ENCODE measurements around the gene TSPOAP1. TPM values are rescaled to one million over a fixed set of nuclear protein-coding genes. Genes with fewer than 3 reads are reported as not detected.
A peak's percentile ranks its signal among the peaks of the same experiment; 100 is the strongest.

The TSPOAP1 gene
- total RNA-seq, 1 experiment from 2014 or later: 10.9 TPM

- Mint-ChIP-seq H3K27me3 (ENCODE audit: low read depth) (peaks cover 50% of the 10 kb centered on the region), H3K27ac (no peak overlapping the region), H3K36me3 (0 out of 2 replicates have a peak, but pooled peaks cover 3% of the 10 kb centered on the region), H3K4me3 (peak overlapping the region; percentile 61), H3K4me1 (peaks cover 30% of the 10 kb centered on the region), H3K9me3 (no peaks in the 10 kb centered on the region)
- DNase-seq (ENCODE audit: low spot score): no peak
- CTCF ChIA-PET: interaction anchor here (0.6 to 2.7 kb wide), 9 partner anchors 11 to 122 kb away, joined by 3 to 17 read pairs (median 4); partner anchors contain the start of gene RNF43
- POLR2A ChIA-PET: interaction anchor here (1.9 to 3.2 kb wide), 3 partner anchors 15 to 94 kb away, joined by 7 to 9 read pairs (median 9); partner anchors contain the start of genes RNF43 and SUPT4H1
- TF ChIP-seq ZNF512 (CRISPR knock-in tag; IDR thresholded peaks at IDR 0.05; ENCODE audit: borderline replicate concordance): no peak
- TF ChIP-seq TCF7 (CRISPR knock-in tag; IDR thresholded peaks at IDR 0.05; ENCODE audit: low read depth): no peak
- ATAC-seq: no peak
Observed at GRCh38 chr17:58323366-58324055, 5.1 kb downstream of the TSPOAP1 start.

GRCh38 chr17:58322581-58323185, 5.9 kb downstream of the TSPOAP1 start:
- DNase-seq (ENCODE audit: low spot score): no peak
- TF ChIP-seq ZNF219 (CRISPR knock-in tag; IDR thresholded peaks at IDR 0.05; ENCODE audit: borderline replicate concordance) (no peak), SMAD4 (CRISPR knock-in tag; IDR thresholded peaks at IDR 0.05) (no peak), ZNF512 (CRISPR knock-in tag; IDR thresholded peaks at IDR 0.05; ENCODE audit: borderline replicate concordance) (no peak), ELF4 (CRISPR knock-in tag; IDR thresholded peaks at IDR 0.05; ENCODE audit: low read depth) (no peak), NFYB (CRISPR knock-in tag; conservative IDR thresholded peaks at IDR 0.05; ENCODE audit: low read depth) (no peak), CREM (CRISPR knock-in tag; IDR thresholded peaks at IDR 0.05) (no peak), ZNF263 (CRISPR knock-in tag; IDR thresholded peaks at IDR 0.05; ENCODE audit: low read depth) (no peak), HMGA2 (CRISPR knock-in tag; IDR thresholded peaks at IDR 0.05) (no peak), E2F5 (CRISPR knock-in tag; IDR thresholded peaks at IDR 0.05) (no peak), ZNF138 (CRISPR knock-in tag; conservative IDR thresholded peaks at IDR 0.05) (no peak)
- TF ChIP-seq, protein P1, sequence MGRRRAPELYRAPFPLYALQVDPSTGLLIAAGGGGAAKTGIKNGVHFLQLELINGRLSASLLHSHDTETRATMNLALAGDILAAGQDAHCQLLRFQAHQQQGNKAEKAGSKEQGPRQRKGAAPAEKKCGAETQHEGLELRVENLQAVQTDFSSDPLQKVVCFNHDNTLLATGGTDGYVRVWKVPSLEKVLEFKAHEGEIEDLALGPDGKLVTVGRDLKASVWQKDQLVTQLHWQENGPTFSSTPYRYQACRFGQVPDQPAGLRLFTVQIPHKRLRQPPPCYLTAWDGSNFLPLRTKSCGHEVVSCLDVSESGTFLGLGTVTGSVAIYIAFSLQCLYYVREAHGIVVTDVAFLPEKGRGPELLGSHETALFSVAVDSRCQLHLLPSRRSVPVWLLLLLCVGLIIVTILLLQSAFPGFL (CRISPR knock-in tag; IDR thresholded peaks at IDR 0.05; ENCODE audit: borderline replicate concordance): no peak
- ChIA-PET POLR2A (interaction anchor here (1.9 to 3.2 kb wide), 3 partner anchors 15 to 95 kb away, joined by 7 to 9 read pairs (median 9); partner anchors contain the start of genes RNF43 and SUPT4H1), CTCF (interaction anchor here (0.7 to 2.7 kb wide), 8 partner anchors 10 to 126 kb away, joined by 3 to 17 read pairs (median 4); partner anchors contain the start of gene RNF43)
- H3K27ac Mint-ChIP-seq: no peak overlapping the region
- peaks cover 24% of the 10 kb centered on the region for H3K4me1 Mint-ChIP-seq
- no peak for ATAC-seq
- H3K9me3 Mint-ChIP-seq: no peaks in the 10 kb centered on the region
- 0 out of 2 replicates have a peak, but pooled peaks cover 3% of the 10 kb centered on the region for H3K36me3 Mint-ChIP-seq
- no peak overlapping the region for H3K4me3 Mint-ChIP-seq
- H3K27me3 Mint-ChIP-seq (ENCODE audit: low read depth): peaks cover 50% of the 10 kb centered on the region

Data from WTC11 (cell line).